GM21360 (cell line): ENCODE measurements around the gene GAS7.
"Not testable (repeated sequence)": the region's sequence is repeated elsewhere in the genome, so short reads cannot be mapped to it uniquely, and the experiment has no call there.

Experiments used
- ATAC-seq: cut with Tn5 transposase; IDR thresholded peaks from one replicate; pipeline ENCODE4 v1.9.1; 2021; ENCODE audit warnings: mild to moderate bottlenecking, moderate library complexity; ENCODE audit not compliant: unreplicated experiment

GAS7 gene

DNA sequence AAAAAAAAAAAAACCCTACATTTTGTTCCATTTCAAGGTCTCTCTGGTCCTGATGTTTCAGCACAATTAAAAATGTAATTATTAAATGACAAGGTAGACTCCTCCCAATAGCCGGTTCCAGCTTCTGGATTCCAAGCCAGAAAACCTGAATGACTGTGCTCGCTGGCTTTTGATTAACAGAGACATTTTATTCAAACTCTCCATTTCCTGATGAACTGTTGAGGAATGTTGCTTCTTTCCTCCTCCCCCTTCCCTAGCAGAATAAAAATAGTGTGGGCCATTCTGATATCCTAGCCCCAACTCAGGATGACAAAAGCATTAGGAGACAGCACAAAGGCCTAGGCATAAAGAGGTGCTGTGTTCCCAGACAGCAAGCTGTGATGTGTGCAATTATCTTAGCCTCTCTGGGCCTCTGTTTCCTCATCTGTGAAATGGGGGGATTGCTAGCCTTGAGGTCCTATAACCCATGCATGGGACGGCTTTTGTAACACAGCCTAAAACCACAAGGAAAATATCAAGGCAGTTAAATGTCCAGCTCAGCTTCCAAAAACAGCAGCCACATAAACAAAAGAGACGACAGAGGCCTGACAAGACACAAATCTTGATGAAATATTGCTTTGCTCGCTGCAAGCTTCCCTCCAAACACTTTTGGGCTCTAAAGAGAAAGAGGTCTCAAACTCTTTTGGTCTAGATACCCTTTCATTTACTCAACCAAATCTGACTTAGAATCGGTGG lies 166.1 kb downstream of the GAS7 start:
- no peak for ATAC-seq

DNA sequence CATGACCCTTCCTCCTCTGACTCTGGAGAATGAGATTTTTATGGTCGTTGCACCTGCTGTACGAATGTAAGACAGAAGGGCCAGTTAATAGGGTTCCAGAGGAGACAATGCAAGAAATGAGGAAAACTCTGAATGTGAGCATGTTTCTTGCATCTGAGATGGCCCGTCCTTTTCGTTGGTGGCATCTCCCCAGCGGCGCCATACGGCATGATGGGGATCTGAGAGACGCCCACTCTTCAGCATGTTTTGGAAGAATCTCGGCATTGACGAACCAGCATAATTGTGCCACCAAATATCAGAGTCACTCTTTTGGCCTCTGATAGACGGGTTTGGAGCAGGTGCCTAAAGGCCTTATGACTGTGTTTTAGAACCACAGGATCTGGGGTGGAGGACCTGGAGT lies 166.8 kb downstream of the GAS7 start:
- ATAC-seq = no peak

DNA sequence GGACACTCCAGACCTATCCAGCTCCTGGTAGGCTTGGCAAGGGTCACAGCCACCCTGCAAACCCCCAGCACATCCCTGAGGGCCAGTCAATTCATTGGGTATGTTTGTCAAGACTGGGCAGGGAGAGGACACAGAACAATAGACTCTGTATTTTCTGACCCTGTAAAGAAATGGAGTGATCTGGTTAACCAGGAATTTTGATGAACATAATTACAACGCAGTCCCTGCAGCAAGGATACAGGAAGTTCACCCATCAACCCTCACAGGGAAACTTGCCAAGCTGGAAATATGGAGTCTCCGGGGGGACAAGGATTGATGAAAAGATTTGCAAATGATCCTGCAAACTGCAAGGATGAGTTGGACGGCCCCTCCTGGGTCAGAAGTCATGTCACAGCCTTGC lies 167.3 kb downstream of the GAS7 start:
- ATAC-seq = no peak

DNA sequence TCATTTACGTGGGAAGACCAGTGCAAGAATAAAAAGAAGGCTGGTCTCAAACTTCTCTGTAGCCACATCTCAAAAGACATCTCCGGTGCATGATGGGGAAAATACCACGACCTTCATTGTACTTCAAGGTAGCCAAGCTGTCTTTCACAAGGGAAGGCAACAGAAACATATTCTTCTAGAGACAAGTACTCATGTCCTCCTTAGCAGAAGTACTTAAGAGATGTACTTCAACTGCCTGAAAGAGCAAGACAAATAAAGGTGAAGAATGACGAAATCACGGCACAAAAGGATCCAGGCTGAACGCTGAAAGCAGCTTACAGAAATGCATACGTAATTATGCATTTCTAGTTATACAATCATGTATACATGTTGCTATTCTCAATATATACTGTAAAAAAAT lies 169.3 kb downstream of the GAS7 start:
- no peak for ATAC-seq

DNA sequence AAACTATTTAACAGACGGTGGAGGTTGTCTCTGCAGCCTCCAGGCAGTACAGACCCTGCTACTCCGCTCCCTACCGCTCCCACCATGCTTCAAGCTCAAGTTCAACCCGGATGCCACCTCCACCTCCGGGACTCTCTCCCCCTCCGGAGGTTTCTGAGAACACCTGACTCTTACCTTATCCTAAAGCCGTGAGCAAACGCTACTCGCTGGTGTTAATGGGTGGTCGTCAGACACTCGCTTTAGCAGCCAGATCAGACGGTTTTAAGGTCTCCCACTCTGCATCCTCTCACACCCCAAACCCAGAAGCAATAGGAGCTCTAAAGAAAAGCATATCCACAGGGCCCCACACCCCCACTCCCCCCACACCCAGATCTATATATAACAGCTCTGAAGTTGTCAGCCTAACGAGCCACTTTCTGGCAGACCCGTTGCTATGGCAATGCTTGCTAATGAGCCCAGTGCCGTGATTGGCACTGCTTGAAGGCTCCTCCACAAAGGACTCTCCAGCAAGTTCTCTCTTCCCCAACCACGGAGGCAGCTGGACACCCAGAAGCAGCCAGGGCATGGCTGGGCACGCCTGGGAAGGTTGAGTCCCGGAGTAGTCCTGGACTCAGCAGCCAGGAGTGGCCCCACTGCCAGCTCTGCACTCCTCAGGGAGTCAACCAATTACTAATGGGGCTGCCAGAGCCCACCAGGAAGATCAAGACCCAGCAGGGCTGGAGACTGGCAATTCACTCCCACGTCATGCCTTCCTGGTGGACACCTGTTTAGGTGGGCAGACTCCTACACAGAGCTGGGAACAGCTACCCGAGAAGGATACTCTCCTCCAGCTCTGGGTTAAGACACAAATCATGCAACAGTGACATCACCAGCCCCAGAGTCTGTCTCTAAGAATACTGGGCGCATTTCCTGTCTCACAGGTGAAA lies 172.2 kb downstream of the GAS7 start:
- ATAC-seq = no peak

DNA sequence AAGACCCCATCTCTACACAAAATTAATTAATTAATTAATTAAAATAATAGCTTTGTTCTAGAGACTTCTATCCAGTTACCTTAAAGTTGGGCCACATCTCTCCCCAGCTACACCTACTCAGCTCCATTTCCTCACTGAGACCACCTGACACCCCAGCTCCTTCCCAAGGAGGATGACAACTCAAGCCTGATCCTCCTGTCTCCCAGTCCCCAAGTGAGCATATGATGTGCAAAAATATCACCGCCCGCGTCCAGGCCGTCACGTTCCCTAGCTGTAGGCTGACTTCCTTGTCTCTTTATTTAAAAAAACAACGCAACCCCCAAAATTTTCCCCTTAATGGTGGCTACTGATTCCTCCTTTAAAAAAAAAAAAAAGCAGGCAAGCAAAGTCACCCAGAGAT lies 173.2 kb downstream of the GAS7 start:
- no peak for ATAC-seq

DNA sequence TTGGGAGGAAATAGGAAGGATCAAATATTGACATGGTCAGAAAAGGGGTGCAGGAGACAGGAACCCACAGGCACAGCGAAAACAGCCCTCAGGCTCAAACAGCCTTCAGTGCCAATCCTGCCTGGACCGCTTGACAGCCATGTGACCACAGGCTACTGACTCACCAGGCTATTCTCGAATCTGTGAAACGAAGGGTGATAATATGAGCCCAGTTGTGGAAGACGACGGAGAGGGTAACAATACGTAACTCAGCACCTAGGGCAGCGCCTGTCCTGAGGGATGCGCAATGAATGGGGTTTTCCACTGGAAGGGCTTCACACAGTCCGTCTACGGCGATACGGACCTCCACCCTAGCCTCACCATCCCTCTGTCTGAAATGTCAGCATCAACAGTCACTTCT lies 176.0 kb downstream of the GAS7 start:
- ATAC-seq = no peak

DNA sequence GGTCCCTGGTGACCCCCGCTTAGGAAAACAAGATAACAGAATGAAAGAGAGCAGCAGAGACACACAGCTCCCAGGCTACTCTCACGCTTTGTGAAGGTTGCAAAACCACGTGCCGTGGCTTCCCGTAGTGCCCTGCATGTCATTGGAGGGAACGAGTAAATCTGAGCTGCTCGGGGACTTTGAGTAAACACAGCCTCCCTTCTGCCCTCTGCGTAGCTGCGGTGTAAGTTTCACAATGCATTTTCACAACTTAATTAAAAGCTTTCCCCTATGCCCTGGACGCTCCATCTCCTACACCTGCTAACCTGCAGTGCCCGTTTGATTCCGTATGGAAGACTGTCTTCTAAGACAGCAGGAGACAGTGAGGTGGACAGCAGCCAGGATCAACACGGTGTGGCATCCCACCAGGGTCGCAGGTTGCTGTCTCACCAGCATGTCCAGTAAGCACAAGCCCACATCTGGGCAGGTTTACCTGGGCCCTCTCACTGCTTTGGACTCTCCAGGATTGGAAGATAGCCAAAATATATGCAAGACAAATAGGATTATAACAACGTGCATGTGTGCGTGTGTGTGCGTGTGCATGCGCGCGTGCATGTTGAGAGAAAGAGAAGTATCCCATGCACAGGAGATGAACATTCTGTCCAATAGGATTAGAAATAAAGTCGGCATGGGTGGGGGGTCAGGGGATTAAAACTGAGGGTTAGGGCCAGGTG lies 177.0 kb downstream of the GAS7 start:
- ATAC-seq = no peak

DNA sequence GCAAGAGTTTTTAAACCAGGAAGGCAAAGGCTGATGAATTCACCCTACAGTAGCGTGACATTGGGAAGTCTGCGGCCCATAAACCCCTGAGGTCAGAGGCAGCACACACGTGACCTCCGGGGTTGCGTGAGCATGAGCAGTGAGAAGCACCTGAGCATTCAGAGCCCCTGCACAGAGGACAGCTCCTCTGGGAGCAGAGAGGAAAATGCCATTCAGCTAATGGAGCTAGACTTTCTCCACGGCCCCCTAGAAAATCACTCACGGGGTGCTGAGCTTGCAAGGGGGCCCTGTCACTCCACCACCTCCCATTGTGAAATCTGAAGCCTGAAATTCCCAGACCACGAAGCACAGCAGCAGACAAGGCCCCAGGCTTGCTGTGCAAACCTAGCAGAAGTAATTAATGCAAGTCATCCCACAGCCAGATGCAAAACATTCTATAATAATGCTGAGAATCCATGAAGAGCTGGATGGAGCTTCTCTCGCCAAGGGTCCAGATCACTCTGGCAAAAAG lies 178.4 kb downstream of the GAS7 start:
- no peak for ATAC-seq

DNA sequence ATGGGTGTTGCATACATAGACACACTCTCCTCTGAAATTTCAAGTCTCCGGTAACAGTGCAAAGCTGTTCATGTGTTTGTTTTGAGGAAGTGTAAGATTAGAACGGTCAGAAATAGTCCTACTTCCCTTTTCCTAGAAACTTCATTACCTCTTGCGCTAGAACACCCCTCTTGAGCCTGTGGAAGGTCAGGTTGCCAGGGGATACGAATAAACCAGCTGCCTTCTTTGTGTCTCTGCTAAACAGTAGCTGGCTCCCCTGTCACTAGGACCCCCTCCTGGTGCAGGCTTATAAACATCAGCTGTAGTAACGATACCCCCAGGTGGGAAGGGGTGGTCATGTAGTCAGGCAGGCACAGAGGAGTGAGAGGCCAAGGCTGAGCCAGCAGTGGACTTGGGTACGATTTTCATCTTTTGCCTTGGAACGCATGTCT lies 179.9 kb downstream of the GAS7 start:
- ATAC-seq = peak; percentile 53

DNA sequence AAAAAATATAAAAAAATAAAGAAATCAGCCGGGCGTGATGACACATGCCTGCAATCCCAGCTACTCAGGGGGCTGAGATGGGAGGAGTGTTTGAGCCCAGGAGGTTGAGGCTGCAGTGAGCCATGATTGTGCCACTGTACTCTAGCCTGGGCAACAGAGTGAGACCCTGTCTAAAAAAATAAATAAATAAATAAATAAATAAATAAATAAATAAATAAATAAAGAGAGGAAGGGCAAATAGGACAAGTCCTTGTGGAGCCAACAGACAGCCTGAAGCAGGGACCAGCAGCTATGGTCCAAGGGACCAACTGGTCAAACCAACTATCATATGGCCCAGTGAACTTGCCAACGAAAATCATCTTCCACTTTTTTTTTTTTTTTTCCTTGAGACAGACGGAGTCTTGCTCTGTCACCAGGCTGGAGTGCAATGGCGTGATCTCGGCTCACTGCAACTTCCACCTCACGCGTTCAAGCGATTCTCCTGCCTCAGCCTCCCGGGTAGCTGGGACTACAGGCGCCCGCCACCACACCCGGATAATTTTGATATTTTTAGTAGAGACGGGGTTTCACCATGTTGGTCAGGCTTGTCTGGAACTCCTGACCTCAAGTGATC lies 181.3 kb downstream of the GAS7 start:
- not testable (repeated sequence) for ATAC-seq

DNA sequence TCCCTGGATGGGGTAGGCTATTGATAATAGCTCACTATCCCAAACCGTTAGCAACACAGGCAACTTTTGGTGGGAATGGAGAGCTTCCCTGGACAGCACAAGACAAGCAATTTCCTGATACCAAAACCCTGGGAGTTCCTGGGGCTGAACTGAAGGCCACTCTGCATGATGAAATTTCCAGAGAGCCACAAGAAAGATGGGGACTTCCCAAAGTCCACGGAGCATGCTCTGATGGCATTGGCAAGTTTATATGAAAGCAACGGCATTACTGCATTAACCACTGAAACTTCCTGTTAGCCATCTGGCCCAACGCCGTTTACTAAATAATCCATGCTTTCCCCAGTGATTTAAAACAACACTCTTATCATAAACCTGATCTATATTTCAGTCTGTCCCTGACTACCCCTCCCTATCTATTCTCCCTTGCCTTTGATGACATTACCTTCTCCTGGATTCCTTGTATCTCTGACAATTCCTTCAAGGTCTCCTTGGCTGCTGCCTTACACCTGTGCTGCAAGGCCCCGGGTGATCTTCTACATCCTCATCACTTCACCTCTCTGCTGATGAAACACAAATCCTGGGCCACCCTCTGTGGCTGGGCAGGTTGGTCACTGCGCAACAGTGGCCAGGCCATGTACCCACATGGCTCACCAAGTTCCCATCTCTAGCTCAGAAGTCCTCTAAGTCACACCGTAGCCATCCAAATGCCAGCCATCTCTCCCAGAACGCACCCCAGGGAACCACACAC lies 184.9 kb downstream of the GAS7 start:
- ATAC-seq = peak; percentile 55

DNA sequence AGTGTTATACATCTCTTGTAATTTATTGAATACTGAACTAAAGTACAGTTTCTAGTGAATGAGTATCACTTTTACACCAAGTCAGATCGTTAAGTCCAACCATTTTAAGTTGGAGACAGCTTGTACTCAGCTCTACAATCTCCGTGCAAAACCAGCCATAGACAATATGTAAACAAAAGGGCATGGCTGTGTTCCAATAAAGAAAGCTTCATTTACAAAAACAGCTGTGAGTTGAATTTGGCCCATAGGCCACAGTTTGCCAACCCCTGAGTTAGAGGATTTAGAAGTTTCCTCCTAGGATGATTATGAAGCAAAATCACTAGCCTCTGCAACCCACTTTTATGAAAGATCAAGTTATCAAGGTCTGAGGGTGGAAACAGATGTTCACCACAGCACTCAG lies 187.7 kb downstream of the GAS7 start:
- ATAC-seq = no peak

DNA sequence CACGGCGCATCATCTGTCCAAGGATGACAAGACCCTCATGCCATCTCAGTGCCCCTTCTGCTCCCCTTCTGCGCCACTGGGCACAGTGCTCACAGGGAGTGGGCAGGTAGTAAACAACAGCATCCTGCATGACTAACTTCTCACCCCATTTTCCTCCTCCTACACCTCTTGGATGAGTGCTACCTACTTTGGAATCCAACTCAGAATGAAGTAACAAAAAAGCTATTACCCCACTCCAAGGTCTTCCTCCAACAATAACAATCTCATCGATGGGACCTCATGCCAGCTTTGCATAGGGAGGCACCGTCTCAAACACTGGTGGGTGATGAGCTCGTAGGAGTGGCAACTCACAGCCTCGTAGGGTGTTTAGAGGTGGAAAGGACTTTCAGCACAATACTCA lies 194.7 kb downstream of the GAS7 start:
- no peak for ATAC-seq

DNA sequence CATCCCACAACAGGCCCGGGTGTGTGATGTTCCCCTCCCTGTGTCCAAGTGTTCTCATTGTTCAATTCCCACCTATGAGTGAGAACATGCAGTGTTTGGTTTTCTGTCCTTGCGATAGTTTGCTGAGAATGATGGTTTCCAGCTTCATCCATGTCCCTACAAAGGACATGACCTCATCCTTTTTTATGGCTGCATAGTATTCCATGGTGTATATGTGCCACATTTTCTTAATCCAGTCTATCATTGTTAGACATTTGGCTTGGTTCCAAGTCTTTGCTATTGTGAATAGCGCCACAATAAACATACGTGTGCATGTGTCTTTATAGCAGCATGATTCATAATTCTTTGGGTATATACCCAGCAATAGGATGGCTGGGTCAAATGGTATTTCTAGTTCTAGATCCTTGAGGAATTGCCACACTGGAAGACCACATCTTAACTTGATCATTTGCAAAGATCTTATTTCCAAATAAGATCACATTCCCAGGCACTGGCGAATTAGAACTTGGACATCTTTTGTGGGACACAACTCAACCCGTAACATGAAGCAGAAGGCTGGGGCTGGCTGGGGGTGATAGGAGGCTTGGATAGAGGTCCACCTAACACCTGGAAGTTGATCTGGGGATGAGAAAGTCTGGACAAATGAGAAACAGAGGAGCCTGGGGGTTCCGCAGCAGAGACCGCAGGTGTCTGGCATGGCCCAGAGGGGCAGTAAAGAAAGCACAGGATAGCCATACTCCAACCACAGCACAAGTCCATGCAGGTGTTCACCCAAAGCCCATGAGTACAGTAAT lies 195.6 kb downstream of the GAS7 start:
- not testable (repeated sequence) for ATAC-seq

DNA sequence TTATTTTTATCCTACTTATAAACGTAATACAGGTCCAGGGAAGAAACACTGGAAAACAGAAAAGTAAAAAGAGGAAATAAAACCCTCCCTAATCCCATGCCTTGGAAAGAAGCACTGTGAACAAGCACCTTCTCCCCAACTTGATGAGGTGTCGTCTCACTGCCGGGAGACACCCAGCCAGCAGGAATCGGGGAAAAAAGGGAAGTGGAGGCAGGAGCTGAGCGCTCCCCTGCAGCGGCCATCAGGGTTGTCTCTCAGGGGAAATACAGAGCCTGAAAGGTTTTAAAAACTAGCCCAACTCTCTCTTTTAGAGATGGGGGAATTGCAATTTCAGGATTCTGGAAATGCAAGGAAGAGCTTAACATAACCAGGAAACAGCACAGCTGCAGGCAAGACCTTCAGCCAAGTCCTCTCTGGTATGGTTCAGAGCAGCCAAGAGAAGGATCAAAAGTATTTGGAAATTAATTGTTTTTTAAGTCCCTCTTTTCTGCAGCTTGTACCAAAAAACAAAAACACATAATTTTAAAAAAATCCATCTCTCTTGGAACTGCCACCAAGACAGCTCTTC lies 197.0 kb downstream of the GAS7 start:
- ATAC-seq = no peak

DNA sequence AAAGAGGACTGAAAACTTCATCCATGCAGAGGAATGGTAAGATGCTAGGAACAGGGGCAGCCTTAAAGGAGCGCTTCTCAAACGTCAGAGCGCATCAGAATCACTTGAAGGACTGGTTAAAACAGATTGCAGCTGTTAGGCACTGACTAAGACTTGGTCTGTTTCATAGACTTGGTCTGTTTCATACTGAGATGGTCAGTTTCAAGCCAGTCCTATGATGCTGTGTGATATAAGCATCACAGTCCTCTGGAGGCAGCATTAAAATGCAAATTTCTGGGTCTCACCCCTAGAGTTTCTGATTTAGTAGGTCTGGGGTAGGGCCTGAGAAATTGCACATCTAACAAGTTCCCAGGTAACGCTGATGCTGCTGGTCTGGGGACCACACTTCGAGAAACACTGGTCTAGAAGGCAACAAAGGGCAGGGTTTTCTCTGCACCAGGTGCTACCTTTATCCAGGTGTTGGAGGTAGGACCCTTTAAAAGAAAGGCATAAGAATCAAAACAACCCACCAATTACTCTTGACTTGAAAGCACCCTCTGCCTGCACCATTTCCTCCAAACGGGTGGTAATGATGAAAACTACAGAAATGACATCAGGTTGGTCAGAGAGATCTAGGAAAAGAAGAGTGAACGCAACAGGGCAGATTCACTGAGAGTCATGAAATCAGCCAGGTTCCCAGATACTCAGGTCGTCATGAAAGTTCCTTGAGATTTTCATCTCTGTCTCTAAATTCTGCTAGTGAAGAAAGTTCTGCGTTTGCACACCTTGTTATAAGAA lies 198.3 kb downstream of the GAS7 start:
- peak; percentile 57 for ATAC-seq

DNA sequence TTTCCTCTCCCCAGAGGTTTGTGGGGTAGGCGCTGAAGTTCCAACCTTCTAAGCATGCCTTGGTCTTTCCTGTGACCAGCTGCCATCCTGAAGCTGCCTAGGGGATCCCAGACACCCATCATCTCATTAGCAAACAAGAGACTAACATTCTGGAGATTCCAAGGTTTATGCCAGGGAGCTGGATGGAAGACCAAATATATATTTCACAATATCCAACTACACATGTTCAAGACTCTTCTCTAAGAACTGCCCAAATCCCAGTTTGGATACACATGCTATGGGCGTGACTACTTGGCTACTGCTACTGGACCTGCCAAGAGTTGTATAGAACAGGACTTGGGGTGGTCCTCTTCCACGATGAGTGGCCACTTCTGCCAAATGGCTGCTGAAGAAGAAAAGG lies 200.3 kb downstream of the GAS7 start:
- no peak for ATAC-seq
